ENCODE measurements around the gene TIAM1. TPM values are rescaled to one million over a fixed set of nuclear protein-coding genes. Genes with fewer than 3 reads are reported as not detected.

TIAM1 gene
- total RNA-seq, 2 donors from 2014 or later = 23.4 to 63.4 TPM

- Mint-ChIP-seq H3K27ac (no peak overlapping the region), H3K4me1 (no peaks in the 10 kb centered on the region), H3K27me3 (no peaks in the 10 kb centered on the region), H3K36me3 (ENCODE audit: low read depth) (peaks cover 76% of the 10 kb centered on the region), H3K4me3 (no peak overlapping the region), H3K9me3 (no peaks in the 10 kb centered on the region)
- no peak for ATAC-seq (replicated peaks)
Measured at GRCh38 chr21:31222142-31222541, 121.9 kb downstream of the TIAM1 start.

GRCh38 chr21:31221043-31221442 is 123.0 kb downstream of the TIAM1 start:
- Mint-ChIP-seq H3K36me3 (ENCODE audit: low read depth) (peaks cover 82% of the 10 kb centered on the region), H3K27ac (no peak overlapping the region), H3K27me3 (no peaks in the 10 kb centered on the region), H3K4me1 (no peaks in the 10 kb centered on the region), H3K9me3 (no peaks in the 10 kb centered on the region), H3K4me3 (no peak overlapping the region)
- no peak for ATAC-seq (replicated peaks)

GRCh38 chr21:31220575-31220974 is 123.5 kb downstream of the TIAM1 start:
- H3K9me3 Mint-ChIP-seq = no peaks in the 10 kb centered on the region
- ATAC-seq (replicated peaks) = no peak
- H3K27me3 Mint-ChIP-seq = no peaks in the 10 kb centered on the region
- H3K27ac Mint-ChIP-seq = no peak overlapping the region
- H3K4me1 Mint-ChIP-seq = no peaks in the 10 kb centered on the region
- H3K4me3 Mint-ChIP-seq = no peak overlapping the region
- H3K36me3 Mint-ChIP-seq (ENCODE audit: low read depth) = peaks cover 81% of the 10 kb centered on the region

GRCh38 chr21:31218830-31219608 is 125.0 kb downstream of the TIAM1 start:
- H3K36me3 Mint-ChIP-seq (ENCODE audit: low read depth) = peaks cover 75% of the 10 kb centered on the region
- no peaks in the 10 kb centered on the region for H3K27me3 Mint-ChIP-seq
- H3K9me3 Mint-ChIP-seq = no peaks in the 10 kb centered on the region
- no peak overlapping the region for H3K27ac Mint-ChIP-seq
- no peak overlapping the region for H3K4me3 Mint-ChIP-seq
- no peaks in the 10 kb centered on the region for H3K4me1 Mint-ChIP-seq
- peak; percentile 67 for ATAC-seq (replicated peaks)

- Mint-ChIP-seq H3K4me1 (no peaks in the 10 kb centered on the region), H3K9me3 (no peaks in the 10 kb centered on the region)
Measured at GRCh38 chr21:31216206-31216605, 127.9 kb downstream of the TIAM1 start.

GRCh38 chr21:31213787-31214186 is 130.3 kb downstream of the TIAM1 start:
- Mint-ChIP-seq H3K36me3 (ENCODE audit: low read depth) (peaks cover 71% of the 10 kb centered on the region), H3K27ac (no peak overlapping the region), H3K4me3 (no peak overlapping the region), H3K27me3 (no peaks in the 10 kb centered on the region), H3K4me1 (no peaks in the 10 kb centered on the region), H3K9me3 (no peaks in the 10 kb centered on the region)
- ATAC-seq (replicated peaks) = no peak

More at GRCh38 chr21:31216206-31216605, 127.9 kb downstream of the TIAM1 start:
- Mint-ChIP-seq H3K27me3 (no peaks in the 10 kb centered on the region), H3K36me3 (ENCODE audit: low read depth) (peaks cover 74% of the 10 kb centered on the region), H3K4me3 (no peak overlapping the region), H3K27ac (no peak overlapping the region)
- ATAC-seq (replicated peaks) = no peak

- Mint-ChIP-seq H3K36me3 (ENCODE audit: low read depth) (peaks cover 81% of the 10 kb centered on the region), H3K4me1 (peaks cover 3% of the 10 kb centered on the region), H3K27me3 (no peaks in the 10 kb centered on the region), H3K9me3 (no peaks in the 10 kb centered on the region), H3K4me3 (no peak overlapping the region), H3K27ac (no peak overlapping the region)
- no peak for ATAC-seq (replicated peaks)
Measured at GRCh38 chr21:31211836-31212235, 132.2 kb downstream of the TIAM1 start.

- H3K4me3 Mint-ChIP-seq = no peak overlapping the region
- H3K36me3 Mint-ChIP-seq (ENCODE audit: low read depth) = peaks cover 68% of the 10 kb centered on the region
- no peak for ATAC-seq (replicated peaks)
- no peaks in the 10 kb centered on the region for H3K27me3 Mint-ChIP-seq
- H3K4me1 Mint-ChIP-seq = peaks cover 4% of the 10 kb centered on the region
- H3K9me3 Mint-ChIP-seq = no peaks in the 10 kb centered on the region
- no peak overlapping the region for H3K27ac Mint-ChIP-seq
Measured at GRCh38 chr21:31205412-31205811, 138.6 kb downstream of the TIAM1 start.

- H3K4me3 Mint-ChIP-seq = no peak overlapping the region
- H3K4me1 Mint-ChIP-seq = peaks cover 4% of the 10 kb centered on the region
- no peaks in the 10 kb centered on the region for H3K9me3 Mint-ChIP-seq
- no peaks in the 10 kb centered on the region for H3K27me3 Mint-ChIP-seq
- no peak overlapping the region for H3K27ac Mint-ChIP-seq
- no peak for ATAC-seq (replicated peaks)
- H3K36me3 Mint-ChIP-seq (ENCODE audit: low read depth) = peaks cover 62% of the 10 kb centered on the region
Measured at GRCh38 chr21:31204801-31205200, 139.3 kb downstream of the TIAM1 start.

GRCh38 chr21:31203431-31204054 is 140.5 kb downstream of the TIAM1 start:
- H3K36me3 Mint-ChIP-seq (ENCODE audit: low read depth) = peaks cover 57% of the 10 kb centered on the region
- ATAC-seq (replicated peaks) = no peak
- no peaks in the 10 kb centered on the region for H3K9me3 Mint-ChIP-seq
- no peaks in the 10 kb centered on the region for H3K27me3 Mint-ChIP-seq
- H3K4me3 Mint-ChIP-seq = no peak overlapping the region
- peaks cover 4% of the 10 kb centered on the region for H3K4me1 Mint-ChIP-seq
- H3K27ac Mint-ChIP-seq = no peak overlapping the region

- peaks cover 37% of the 10 kb centered on the region for H3K36me3 Mint-ChIP-seq (ENCODE audit: low read depth)
- H3K4me3 Mint-ChIP-seq = no peak overlapping the region
- H3K27me3 Mint-ChIP-seq = no peaks in the 10 kb centered on the region
- no peak overlapping the region for H3K27ac Mint-ChIP-seq
- H3K9me3 Mint-ChIP-seq = no peaks in the 10 kb centered on the region
- H3K4me1 Mint-ChIP-seq = peaks cover 4% of the 10 kb centered on the region
- peak; percentile 75 for ATAC-seq (replicated peaks)
Measured at GRCh38 chr21:31201548-31201947, 142.5 kb downstream of the TIAM1 start.

- ATAC-seq (replicated peaks) = no peak
- Mint-ChIP-seq H3K9me3 (no peaks in the 10 kb centered on the region), H3K36me3 (ENCODE audit: low read depth) (peaks cover 36% of the 10 kb centered on the region), H3K27ac (no peak overlapping the region), H3K4me1 (peaks cover 6% of the 10 kb centered on the region), H3K27me3 (no peaks in the 10 kb centered on the region), H3K4me3 (no peak overlapping the region)
Measured at GRCh38 chr21:31201144-31201543, 142.9 kb downstream of the TIAM1 start.

GRCh38 chr21:31198575-31198974 is 145.5 kb downstream of the TIAM1 start:
- no peaks in the 10 kb centered on the region for H3K27me3 Mint-ChIP-seq
- H3K4me3 Mint-ChIP-seq = no peak overlapping the region
- peak; percentile 28 for ATAC-seq (replicated peaks)

GRCh38 chr21:31196724-31197123 is 147.3 kb downstream of the TIAM1 start:
- Mint-ChIP-seq H3K27me3 (no peaks in the 10 kb centered on the region), H3K4me3 (peak overlapping the region; percentile 68), H3K4me1 (peaks cover 22% of the 10 kb centered on the region), H3K9me3 (no peaks in the 10 kb centered on the region), H3K27ac (no peak overlapping the region), H3K36me3 (ENCODE audit: low read depth) (peaks cover 54% of the 10 kb centered on the region)
- no peak for ATAC-seq (replicated peaks)

More at GRCh38 chr21:31198575-31198974, 145.5 kb downstream of the TIAM1 start:
- peaks cover 22% of the 10 kb centered on the region for H3K4me1 Mint-ChIP-seq
- H3K27ac Mint-ChIP-seq = no peak overlapping the region
- H3K9me3 Mint-ChIP-seq = no peaks in the 10 kb centered on the region
- H3K36me3 Mint-ChIP-seq (ENCODE audit: low read depth) = peaks cover 47% of the 10 kb centered on the region

GRCh38 chr21:31195334-31196015 is 148.6 kb downstream of the TIAM1 start:
- Mint-ChIP-seq H3K4me1 (peaks cover 27% of the 10 kb centered on the region), H3K4me3 (peak overlapping the region; percentile 68), H3K9me3 (no peaks in the 10 kb centered on the region), H3K27me3 (no peaks in the 10 kb centered on the region), H3K27ac (peak overlapping the region; percentile 83), H3K36me3 (ENCODE audit: low read depth) (peaks cover 63% of the 10 kb centered on the region)
- peak; percentile 68 for ATAC-seq (replicated peaks)
